Gastroesophageal sphincter (tissue), 3 donors: ENCODE data around the gene NUMA1.

ENCODE experiments used
- CTCF ChIP-seq, 4 experiments: fragments of 200-600 bp in 2 of 4; fragments of 450-650 bp in 2 of 4; sonication (generic) in 1 of 4; IDR thresholded peaks; one replicate each; pipeline ENCODE4 v1.5.1; 2017 to 2019; ENCODE audit warnings: antibody characterized with exemption in 4 of 4, mild to moderate bottlenecking in 2 of 4, moderate library complexity in 2 of 4
- EP300 ChIP-seq: sonication (generic); formaldehyde crosslinking; IDR thresholded peaks from one replicate; pipeline ENCODE4 v1.6.1; 2017; ENCODE audit warnings: antibody characterized with exemption, mild to moderate bottlenecking

- TF ChIP-seq CTCF (IDR thresholded peaks at IDR 0.05) (peak; percentile 50 to 86 (median 76)), EP300 (no peak)
These were observed 102.5 kb downstream of the NUMA1 start for GRCh38 chr11:71977743-71978418.
